Measurements from ENCODE around the gene COPG2. TPM values are rescaled to one million over a fixed set of nuclear protein-coding genes. Genes with fewer than 3 reads are reported as not detected.

Gene COPG2
- total and polyA plus RNA-seq, 2 of the 13 experiments (the other 11 are each of a cell fraction or from before 2014, with no cell fraction given), result 14.1 to 17.7 TPM

- in situ Hi-C loops (cut with HindIII; ENCODE audit: extremely low pct_ligation_motif_present, low pct_unique_long_range_greater_than_20kb), result no loop called here
- WGBS (ENCODE audit: low lambda C conversion rate), result 96% methylated on average over 4 of the region's 4 CpGs
- ATAC-seq (no peak), DNase-seq (ENCODE audit: low spot score) (no peak), FAIRE-seq (no peak)
- Histone ChIP-seq H3K9me3 (ENCODE audit: low read length) (peaks cover 4% of the 10 kb centered on the region; the same call in 1 of the 2 replicates), H3K27me3 (ENCODE audit: control insufficient read depth in 1 of 2, insufficient read depth in 2 of 2, low read length in 2 of 2) (no peaks in the 10 kb centered on the region), H4K20me1 (ENCODE audit: insufficient read depth, low read length) (no peaks in the 10 kb centered on the region), H3K27ac (ENCODE audit: extremely low read length, insufficient read depth, low read length) (no peak overlapping the region), H3K4me2 (ENCODE audit: low read depth, low read length) (no peak overlapping the region), H3K4me1 (ENCODE audit: insufficient read depth, low read length) (no peaks in the 10 kb centered on the region), H3K9ac (ENCODE audit: insufficient read depth, low read depth, low read length) (no peak overlapping the region), H3K79me2 (ENCODE audit: insufficient read depth, low read length) (no peaks in the 10 kb centered on the region), H3K36me3 (replicated peaks in 1 of 2; ENCODE audit: control insufficient read depth in 1 of 2, insufficient read depth in 2 of 2, low read length in 2 of 2) (peaks cover 0 to 3% of the 10 kb centered on the region in 2 experiments; a peak in 1 of 5 replicates), H3K4me3 (replicated peaks in 1 of 3; ENCODE audit: insufficient read depth in 1 of 3, low read depth in 2 of 3, low read length in 3 of 3) (no peak overlapping the region), H2AFZ (ENCODE audit: low read length) (no peak overlapping the region)
- ChIA-PET CTCF (ENCODE audit: low intra/inter-chr PET ratio, low total read pairs) (no interaction called here), POLR2A (no interaction called here)
- no peak for TF ChIP-seq ZNF224 (CRISPR knock-in tag; IDR thresholded peaks at IDR 0.05)
- TF ChIP-seq TAF1 (CRISPR knock-in tag; IDR thresholded peaks at IDR 0.05), result no peak
- TF ChIP-seq XRCC5 (optimal IDR thresholded peaks at IDR 0.05; ENCODE audit: low read length), result no peak
- no peak for TF ChIP-seq WIZ (CRISPR knock-in tag; IDR thresholded peaks at IDR 0.05)
- TF ChIP-seq SRY (CRISPR knock-in tag; IDR thresholded peaks at IDR 0.05), result no peak
- no peak for TF ChIP-seq ZNF256 (CRISPR knock-in tag; conservative IDR thresholded peaks at IDR 0.05)
- no peak for TF ChIP-seq ZNF776 (CRISPR knock-in tag; IDR thresholded peaks at IDR 0.05)
- TF ChIP-seq ZNF746 (CRISPR knock-in tag; IDR thresholded peaks at IDR 0.05), result no peak
- no peak for TF ChIP-seq ZNF761 (CRISPR knock-in tag; conservative IDR thresholded peaks at IDR 0.05)
- TF ChIP-seq MAFF (IDR thresholded peaks at IDR 0.05; ENCODE audit: low read depth, low read length), result peak; percentile 83
- no peak for TF ChIP-seq KLF12 (CRISPR knock-in tag; IDR thresholded peaks at IDR 0.05; ENCODE audit: borderline replicate concordance)
- TF ChIP-seq SALL1 (CRISPR knock-in tag; IDR thresholded peaks at IDR 0.05), result no peak
- no peak for TF ChIP-seq ZNF569 (CRISPR knock-in tag; IDR thresholded peaks at IDR 0.05; ENCODE audit: borderline replicate concordance)
- peak; percentile 82 to 89 for TF ChIP-seq MAFK (conservative IDR thresholded peaks at IDR 0.05 in 1 of 2, IDR thresholded peaks at IDR 0.05 in 1 of 2; ENCODE audit: low read length in 2 of 2)
- TF ChIP-seq PLRG1 (conservative IDR thresholded peaks at IDR 0.05), result no peak
- no peak for TF ChIP-seq ZNF230 (CRISPR knock-in tag; IDR thresholded peaks at IDR 0.05)
- no TSS peak for BruUV-seq (replicated peaks)
- intact Hi-C loops (cut with micrococcal nuclease; ENCODE audit: unreplicated experiment), result no loop called here
These were observed 26.2 kb downstream of the COPG2 start for GRCh38 chr7:130642383-130642782.
